ENCODE data around the gene RHBG.
A peak's percentile ranks its signal among the peaks of the same experiment; 100 is the strongest.

RHBG gene

DNA sequence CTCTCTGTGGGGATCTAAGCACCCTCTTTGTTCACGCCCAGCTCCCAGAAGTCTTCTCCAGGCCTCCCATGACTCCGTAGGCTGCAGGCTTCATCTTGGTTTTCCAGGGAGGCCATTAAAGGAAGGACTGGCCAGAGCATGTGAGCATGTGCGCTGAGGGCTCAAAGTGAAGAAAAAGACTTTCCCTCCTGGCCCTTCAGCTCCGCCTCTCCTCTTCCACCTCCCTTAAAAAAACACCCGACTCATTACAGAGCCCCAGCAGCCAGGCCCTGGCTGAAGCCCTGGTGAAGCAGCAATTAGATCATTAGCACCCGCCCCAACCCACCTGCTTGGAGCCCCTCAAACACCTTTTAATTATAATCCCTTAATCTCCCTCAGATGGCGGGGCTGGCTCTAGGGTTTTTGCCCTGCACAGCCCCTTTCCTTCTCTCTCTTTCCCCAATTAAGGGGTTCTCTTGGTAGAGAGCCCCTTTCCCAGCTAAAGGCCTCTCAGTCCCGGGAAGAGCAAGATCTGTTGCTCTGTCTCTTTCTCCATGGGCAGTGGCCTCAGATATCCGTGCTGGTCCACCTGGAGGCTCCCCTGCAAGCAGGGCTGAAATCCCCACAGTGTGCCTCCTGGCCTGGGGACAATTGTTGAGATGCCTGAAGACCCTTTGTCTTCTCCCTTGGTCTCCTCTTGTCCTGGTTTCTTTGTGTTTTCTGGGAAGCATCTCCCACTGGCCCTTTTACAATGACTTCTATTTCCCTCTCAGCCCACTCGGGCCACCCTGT is 30.5 kb downstream of the RHBG start:
- DNase-seq, result no peak
- in situ Hi-C loops (cut with HindIII; ENCODE audit: low pct_ligation_motif_present, low pct_unique_long_range_greater_than_20kb, low sequenced_read_pairs), result no loop called here

DNA sequence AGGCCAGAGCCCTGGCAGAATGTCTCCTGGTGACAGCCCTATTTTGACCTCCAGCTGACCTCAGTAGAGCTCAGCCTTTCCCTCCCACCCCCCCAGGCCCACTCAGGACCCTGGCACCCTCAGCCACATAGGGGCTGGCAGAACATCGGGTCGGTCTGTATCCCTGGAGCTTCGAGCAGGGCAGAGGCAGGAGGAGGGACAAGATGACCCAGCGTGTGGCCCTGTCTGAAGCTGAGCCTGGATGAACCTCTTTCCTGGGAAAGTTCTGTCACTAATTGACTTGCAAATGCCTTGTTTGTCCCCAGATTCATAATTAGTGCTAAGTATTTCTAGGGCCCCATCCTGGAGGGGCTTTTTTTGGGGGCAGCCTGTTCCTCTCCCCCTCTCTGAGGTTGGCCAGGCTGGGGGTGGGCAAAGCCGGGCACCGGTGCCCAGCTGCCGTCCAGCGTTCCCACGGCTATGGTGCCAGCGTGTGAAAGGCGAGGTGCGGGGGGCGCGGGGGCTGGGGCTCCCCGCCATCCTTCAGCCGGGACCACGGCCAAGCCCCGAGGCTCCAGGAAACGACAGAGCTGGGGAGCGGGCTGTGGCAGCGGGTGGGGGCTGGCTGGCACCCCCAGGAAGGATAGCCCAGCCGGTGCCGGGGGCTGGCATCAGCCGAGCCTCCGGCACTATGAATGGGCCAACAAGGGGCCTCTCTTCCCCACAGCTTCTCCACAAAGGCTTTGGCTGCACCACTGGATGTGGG is 31.4 kb downstream of the RHBG start:
- no peak for DNase-seq

DNA sequence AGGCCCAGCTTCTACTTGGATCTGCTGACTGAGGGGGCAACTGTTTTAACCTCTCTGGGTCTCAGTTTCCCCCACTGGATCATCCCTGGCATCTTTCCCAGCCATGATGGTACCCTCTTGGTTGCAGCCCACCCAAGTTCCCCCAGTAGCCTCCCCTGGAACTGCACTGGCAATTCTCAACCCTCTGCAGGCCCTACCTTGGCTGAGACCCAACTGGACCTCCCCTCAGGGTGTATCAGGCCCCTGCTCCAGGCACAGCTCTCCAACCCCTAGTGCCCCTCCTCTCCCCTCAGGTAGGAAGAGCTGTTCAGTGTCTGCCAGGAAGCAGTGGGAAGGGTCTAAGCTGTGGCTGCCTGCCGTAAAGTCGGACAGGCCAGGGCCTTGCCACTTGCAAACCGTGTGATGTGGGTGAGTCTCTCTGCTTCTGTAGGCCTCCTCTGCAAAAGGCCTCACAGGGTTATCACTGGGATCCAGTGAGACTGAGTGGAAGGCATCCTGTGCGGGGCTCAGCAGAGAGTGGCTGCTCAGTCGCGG is 32.1 kb downstream of the RHBG start:
- in situ Hi-C loops (cut with HindIII; ENCODE audit: low pct_ligation_motif_present, low pct_unique_long_range_greater_than_20kb, low sequenced_read_pairs), result no loop called here
- DNase-seq, result no peak

More for the DNA sequence above, 31.4 kb downstream of the RHBG start:
- in situ Hi-C loops (cut with HindIII; ENCODE audit: low pct_ligation_motif_present, low pct_unique_long_range_greater_than_20kb, low sequenced_read_pairs), result no loop called here

DNA sequence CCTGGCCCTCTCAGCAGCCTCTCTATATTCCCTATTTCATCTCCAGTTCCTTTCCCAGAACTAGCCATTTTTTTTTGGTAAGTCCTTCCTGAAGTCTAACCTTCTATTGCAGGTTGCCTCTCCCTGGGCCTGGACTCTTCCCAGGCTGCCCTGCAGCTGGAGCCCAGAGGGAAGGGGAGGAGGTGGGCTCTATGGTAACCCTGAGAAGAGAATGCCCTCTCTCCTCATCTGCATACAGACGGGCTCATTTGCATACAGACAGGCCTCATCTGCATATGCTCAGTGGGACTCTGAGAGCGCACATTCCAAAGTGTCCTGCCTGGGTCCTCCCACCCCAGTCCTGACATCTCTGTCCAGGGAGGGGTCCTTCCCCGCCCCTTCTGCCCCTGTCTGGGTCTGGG is 32.7 kb downstream of the RHBG start:
- in situ Hi-C loops (cut with HindIII; ENCODE audit: low pct_ligation_motif_present, low pct_unique_long_range_greater_than_20kb, low sequenced_read_pairs), result no loop called here
- no peak for DNase-seq

DNA sequence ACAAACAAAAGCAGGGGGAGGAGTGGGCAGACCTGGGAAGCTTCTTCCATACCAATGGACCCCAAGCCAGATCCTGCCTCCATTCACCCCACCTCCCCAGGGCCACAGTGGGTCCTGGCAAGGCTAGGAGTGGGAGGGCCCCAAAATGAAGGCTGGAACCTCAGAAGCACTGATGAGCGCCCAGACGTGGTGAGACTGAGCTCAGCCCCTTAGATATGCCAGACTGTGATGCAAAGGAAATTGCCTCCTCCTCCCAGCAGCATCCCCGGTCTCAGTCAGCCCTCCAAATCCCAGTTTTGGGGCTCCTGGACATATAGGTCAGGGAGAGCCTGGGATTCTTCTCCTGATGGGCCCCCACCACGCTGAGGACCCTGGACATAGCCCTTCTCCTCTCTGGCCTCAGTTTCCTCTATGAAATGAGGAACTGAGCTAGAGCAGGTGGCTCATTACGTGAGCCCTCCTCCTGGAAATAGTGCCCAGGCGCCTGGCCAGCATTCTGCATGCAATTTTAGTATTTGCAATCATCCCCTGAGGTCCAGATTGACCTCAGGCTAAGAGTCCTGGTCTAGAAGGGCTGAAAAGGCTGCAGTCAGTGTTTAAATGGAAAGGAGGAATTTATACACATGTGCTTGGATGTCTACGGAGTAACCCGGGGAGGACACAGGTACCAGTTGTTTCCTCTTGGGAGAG is 33.5 kb downstream of the RHBG start:
- in situ Hi-C loops (cut with HindIII; ENCODE audit: low pct_ligation_motif_present, low pct_unique_long_range_greater_than_20kb, low sequenced_read_pairs), result no loop called here
- DNase-seq, result no peak

DNA sequence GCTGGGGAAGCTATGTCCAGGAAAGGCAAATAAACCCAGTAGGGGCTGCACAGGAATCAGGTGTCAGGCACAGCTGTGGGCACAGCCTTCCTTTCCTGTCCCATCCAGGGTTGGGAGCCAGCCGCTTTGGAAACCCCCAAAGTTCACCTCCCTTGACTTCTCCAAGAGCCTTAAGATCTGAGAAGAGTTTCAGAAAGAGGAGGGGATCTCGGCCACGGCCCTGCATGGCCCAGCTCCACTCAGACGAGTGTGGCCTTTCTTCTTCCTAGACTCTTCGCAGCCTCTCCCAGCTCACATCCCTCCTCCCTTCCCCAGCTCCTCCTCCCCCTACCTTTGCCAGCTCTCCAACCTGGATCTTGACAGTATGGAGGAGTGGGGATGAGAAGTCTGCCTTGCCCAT is 36.7 kb downstream of the RHBG start:
- no peak for DNase-seq
- in situ Hi-C loops (cut with HindIII; ENCODE audit: low pct_ligation_motif_present, low pct_unique_long_range_greater_than_20kb, low sequenced_read_pairs), result no loop called here

DNA sequence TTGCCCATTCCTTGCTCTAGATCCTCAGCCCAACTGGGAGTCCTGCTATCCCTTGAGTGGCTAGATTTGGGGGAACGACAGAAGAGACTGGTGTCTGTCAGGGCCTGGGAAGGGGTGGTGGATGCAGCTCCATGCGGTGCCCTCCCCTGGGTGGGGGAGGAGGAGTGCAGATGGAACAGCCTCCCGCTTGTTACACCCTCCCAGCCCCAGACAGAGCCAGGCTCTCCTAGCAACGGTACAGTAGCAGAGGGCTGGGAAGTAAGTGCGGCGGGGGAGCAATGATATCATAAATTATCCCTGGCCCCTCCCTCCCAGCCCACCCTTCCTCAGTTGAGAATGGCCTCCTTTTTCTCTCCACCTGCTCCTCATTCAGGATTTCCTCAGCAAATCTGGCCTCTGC is 37.2 kb downstream of the RHBG start:
- no peak for DNase-seq
- in situ Hi-C loops (cut with HindIII; ENCODE audit: low pct_ligation_motif_present, low pct_unique_long_range_greater_than_20kb, low sequenced_read_pairs), result no loop called here

DNA sequence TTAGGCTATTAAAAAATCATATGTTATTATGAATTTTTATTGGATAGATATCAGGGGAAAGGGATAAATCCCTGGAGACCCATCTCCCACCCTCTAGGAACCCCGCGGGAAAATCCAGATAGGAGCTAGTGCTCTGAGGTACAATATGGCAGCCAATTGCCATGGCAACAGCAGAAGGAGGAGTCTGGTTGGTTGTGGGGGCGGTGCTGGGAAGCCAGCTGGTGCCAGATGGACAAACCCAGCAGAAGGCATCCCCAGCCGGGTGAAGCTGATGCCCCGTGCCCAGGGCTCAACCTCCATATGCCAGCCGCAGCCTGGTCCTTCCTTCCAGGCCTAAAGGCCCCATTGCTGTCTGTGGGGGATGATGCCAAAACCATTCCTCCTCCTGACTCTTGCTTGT is 38.3 kb downstream of the RHBG start:
- in situ Hi-C loops (cut with HindIII; ENCODE audit: low pct_ligation_motif_present, low pct_unique_long_range_greater_than_20kb, low sequenced_read_pairs), result no loop called here

DNA sequence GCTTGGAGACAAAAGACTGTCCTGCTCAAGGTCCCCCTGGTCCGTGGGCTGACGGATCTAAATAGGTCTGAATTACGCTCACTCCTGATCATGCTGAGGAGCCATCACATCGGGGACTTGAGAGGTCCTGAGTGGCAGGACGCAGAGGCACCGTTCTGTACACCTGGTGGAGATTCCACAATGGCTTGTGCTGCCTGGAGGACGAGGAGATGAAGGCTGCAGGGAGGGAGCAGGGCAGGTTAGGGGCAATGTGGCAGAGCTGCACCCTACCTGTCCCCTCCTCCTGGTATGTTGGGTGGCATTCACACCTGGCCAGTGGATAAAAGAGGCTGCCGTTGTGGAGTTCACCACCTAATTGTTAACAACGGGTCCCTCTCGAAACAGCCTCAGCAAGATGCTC is 38.7 kb downstream of the RHBG start:
- no peak for DNase-seq
- in situ Hi-C loops (cut with HindIII; ENCODE audit: low pct_ligation_motif_present, low pct_unique_long_range_greater_than_20kb, low sequenced_read_pairs), result no loop called here

More for the DNA sequence above, 38.3 kb downstream of the RHBG start:
- no peak for DNase-seq

DNA sequence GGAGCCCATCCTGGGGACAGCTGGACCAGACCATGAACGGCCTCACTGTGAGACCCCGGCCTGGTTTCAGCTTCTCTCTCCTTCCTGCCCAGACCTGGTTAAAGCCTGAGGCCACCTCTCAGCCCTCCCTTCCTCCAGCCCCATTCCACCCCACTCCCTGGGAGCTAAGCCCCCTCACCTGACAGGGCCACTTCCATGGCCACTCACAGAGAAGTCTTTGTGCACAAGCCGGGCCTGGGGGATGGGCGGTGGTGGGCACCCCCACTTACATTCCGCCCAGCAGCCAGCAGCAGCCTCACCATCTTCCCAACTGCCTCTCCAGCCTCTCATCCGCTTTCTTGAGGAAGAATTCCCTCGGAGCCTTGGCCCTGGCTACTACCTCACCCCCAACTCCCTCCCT is 40.4 kb downstream of the RHBG start:
- no peak for DNase-seq
- in situ Hi-C loops (cut with HindIII; ENCODE audit: low pct_ligation_motif_present, low pct_unique_long_range_greater_than_20kb, low sequenced_read_pairs), result no loop called here

DNA sequence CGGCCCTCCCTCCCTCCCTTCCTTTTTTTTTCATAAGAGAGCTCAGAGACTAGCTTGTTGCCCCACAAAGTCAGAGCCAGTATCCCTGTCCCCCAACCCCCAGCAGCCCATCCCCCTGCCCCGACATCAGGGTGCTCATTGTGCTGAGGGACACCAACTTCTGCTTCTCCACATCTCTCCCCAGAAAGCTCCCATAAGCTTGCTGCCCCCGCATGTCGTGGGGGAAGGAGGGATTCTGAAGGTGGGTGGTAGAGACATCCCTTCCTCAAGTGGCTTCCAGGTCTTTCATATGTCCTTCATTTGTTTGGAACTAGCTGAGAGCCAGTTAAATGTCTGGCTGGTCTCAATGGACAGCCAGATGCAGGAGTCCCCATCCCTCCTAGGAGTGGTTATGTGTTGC is 41.2 kb downstream of the RHBG start:
- no peak for DNase-seq
- in situ Hi-C loops (cut with HindIII; ENCODE audit: low pct_ligation_motif_present, low pct_unique_long_range_greater_than_20kb, low sequenced_read_pairs), result no loop called here

DNA sequence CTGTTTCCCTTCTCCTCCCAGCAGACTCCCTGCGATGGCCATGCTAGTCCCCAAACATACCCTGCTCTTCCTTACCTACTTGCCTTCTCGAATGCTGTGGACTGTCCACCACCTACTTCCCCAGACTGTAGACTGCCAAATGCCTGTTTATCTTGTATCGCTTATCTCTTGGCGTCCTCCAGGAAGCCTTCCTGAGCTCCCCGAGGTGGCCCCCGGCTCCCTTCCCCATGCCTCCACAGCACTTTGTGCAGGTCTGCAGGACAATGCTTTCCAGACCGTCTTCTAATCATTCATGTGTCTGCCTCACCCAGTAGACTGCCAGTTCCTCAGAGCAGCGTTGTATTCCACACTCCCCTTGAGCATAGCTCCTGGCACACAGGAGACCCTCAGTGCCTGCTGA is 41.7 kb downstream of the RHBG start:
- no peak for DNase-seq
- in situ Hi-C loops (cut with HindIII; ENCODE audit: low pct_ligation_motif_present, low pct_unique_long_range_greater_than_20kb, low sequenced_read_pairs), result no loop called here

DNA sequence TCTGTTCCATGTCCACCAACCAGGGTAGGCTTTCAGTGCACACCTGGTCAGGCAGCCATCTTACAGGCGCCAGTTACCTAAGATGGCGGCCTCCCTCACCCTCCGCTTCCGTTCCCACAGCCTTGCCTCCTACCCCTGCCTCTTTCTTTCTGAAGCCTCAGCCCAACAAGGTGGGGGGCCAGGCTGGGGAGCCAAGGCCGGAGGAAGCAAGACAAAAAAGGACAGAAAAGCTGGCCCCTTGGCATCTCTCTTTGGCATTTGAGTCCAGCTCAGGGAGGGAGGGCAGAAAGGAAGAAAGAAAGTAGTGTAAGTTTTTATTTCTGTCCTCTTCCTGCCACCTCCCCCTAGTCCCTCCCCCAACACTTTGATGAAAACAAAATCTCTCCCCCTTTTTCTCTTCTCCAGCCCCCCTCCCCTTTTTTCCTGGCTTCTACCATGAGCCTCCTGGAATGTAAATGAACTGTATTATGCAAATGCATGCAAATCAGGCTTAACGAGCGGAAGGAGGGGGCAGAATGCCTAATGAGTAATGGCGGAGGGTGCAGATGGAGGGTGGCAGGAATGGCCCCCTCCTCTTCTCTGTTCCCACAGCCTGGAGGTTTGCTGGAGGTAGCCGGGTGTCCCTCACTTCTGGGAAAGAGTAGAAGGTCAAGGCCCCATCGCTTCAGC is 43.8 kb downstream of the RHBG start:
- in situ Hi-C loops (cut with HindIII; ENCODE audit: low pct_ligation_motif_present, low pct_unique_long_range_greater_than_20kb, low sequenced_read_pairs), result no loop called here
- no peak for DNase-seq

DNA sequence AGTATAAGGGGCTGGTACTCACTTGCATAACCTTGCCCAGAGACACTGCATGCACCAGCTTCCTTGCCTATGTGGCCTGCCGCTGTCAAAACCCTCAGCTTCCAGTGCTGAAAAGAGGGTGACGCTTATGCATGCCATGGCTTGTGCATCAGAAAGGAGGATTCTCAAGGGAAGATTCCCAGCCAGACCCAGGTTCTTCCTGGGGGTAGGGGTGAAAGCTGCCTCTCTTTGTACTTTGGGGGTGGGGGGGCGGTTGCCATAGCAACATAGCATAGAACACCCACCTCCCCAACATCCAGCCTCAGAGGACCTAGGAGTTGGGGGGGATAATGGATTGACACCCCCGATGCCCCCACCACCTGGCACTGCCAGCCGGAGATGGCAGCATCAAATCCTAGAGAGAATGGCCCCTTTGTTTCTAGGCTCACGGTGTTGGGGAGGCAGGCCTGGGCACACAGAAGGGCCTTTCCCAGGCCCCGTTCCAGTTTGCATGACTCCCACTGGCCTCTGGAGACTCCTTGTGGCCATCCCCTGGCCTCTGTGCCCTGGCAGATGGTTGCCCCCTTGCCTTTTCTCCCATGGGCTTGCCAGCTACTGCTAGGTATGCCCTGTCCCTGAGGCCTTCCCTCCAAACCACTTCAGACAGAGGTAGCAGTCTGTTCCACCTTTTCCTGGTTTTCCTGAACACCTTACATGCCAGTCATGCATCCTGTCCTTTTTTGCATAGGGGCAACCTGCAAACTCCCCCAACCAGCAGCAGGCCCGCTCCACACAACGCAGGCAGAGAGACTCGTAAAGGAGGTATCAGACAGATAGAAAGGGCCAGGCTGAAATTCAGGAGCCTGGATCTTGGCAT is 44.6 kb downstream of the RHBG start:
- DNase-seq, result no peak
- in situ Hi-C loops (cut with HindIII; ENCODE audit: low pct_ligation_motif_present, low pct_unique_long_range_greater_than_20kb, low sequenced_read_pairs), result no loop called here

DNA sequence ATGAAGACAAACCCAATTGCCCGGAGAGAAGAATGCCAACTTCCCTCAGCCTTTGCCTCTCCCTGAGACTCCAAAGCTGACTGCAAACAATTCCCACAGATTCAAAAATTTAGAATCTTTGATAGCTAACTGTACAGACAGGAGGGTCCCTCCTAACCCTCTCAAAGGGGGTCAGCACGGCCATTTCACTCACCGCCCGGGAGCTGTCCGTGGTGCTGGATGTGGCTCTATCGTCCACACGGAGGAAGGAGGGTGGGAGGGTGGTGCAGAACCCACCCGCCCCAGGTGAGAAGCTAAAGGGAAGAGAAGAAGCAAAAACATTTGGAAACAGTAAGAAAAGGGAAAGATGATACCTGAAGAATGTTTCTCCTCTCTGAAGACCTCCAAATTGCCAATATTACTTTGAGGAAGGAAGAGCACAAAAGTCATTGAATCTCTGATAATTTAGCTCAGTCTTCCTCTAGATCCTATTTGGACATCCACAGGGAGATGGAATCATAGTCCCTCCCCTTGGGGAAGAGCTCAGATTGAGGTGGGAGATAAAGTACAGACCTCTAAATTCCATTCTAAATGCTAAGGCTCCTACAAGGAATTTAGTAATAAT is 45.6 kb downstream of the RHBG start:
- in situ Hi-C loops (cut with HindIII; ENCODE audit: low pct_ligation_motif_present, low pct_unique_long_range_greater_than_20kb, low sequenced_read_pairs), result no loop called here

DNA sequence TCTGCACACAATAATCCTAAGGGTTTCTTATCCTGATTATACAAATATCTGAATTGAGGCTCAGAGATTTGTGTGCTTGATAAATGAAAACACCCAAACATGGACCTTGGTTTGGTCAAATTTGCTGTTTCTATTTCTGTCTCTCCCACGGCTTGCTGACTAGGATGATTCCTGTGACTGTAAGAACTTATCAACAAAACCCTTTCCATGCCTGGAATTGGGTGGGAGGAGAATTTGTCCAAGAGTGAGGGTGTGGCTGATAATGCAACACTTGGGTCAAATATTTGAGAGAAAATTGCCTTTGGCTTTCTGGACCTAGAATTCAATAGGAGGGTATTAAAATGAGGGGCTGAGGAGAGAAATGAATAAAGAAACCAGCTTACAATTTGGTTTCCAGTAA is 48.0 kb downstream of the RHBG start:
- in situ Hi-C loops (cut with HindIII; ENCODE audit: low pct_ligation_motif_present, low pct_unique_long_range_greater_than_20kb, low sequenced_read_pairs), result no loop called here
- DNase-seq, result no peak

More for the DNA sequence above, 45.6 kb downstream of the RHBG start:
- peak; percentile 27 for DNase-seq

DNA sequence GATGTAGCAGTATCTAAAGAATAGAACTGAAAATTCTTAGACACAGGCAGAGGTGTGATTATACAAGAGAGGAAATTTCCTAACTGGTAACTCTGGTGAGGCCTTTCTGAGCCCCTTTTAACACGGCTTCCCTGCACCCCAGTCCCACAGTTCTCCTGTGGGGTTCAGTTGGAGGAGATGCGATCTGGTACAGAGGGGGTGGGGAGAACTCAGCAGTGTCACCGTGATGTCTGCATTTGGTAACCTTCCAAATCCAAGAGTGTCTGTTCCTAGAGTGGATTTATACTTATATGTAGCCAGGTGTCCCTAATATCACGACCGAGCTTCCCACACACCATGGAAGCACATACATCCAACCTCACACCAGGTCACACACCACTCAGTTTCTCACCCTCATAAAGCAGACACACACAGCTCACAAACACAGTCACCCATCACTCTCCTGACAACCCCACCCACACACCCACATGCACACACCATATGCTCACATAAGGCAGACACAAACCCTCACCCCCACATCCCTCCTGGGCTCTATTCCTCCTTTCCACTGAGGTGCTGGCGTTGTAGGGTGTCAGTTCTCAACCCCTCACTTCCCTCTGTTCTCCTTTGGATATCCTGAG is 48.5 kb downstream of the RHBG start:
- in situ Hi-C loops (cut with HindIII; ENCODE audit: low pct_ligation_motif_present, low pct_unique_long_range_greater_than_20kb, low sequenced_read_pairs), result no loop called here
- no peak for DNase-seq

All from ACHN (cell line).